ENCODE measurements around the gene ABCB8. TPM values are rescaled to one million over a fixed set of nuclear protein-coding genes. Genes with fewer than 3 reads are reported as not detected.
"Not testable (repeated sequence)": the region's sequence is repeated elsewhere in the genome, so short reads cannot be mapped to it uniquely, and the experiment has no call there.

The ABCB8 gene
- total RNA-seq, 5 donors from 2014 or later (not counting 1 experiment from before 2014, with no cell fraction given), result 72.4 to 83.0 (median 74.8) TPM

- H3K36me3 ChIP-seq (ENCODE audit: control insufficient read depth in 2 of 2, extremely low read depth in 1 of 2, insufficient read depth in 1 of 2, low read length in 1 of 2), result no peaks in the 10 kb centered on the region
- H3K4me1 Mint-ChIP-seq, result peaks cover 71 to 87% (median 71%) of the 10 kb centered on the region in 3 donors
- ATAC-seq (replicated peaks in 1 of 4) (peak; percentile 7 to 14 (median 10)), DNase-seq (peak in 17 of 35 experiments; percentile 23 to 59 (median 40))
- H3K4me3 ChIP-seq (ENCODE audit: control insufficient read depth in 1 of 2, extremely low read depth in 1 of 2, low read length in 1 of 2), result peak overlapping the region in 1 of 2 donors; percentile 29
- no peaks in the 10 kb centered on the region for H3K9me3 Mint-ChIP-seq
- peaks cover 0 to 3% of the 10 kb centered on the region in 2 experiments for H3K27me3 ChIP-seq (replicated peaks in 1 of 2; ENCODE audit: control insufficient read depth in 2 of 2, extremely low read depth in 1 of 2, insufficient read depth in 2 of 2, low read length in 1 of 2)
- WGBS (ENCODE audit: insufficient coverage), result 22% methylated on average over 13 of the region's 18 CpGs
- peak overlapping the region; percentile 85 for H3K27ac ChIP-seq (ENCODE audit: low read length)
- peak overlapping the region; percentile 13 to 76 (median 51) for H3K4me3 Mint-ChIP-seq
- H3K27ac Mint-ChIP-seq, result peak overlapping the region; percentile 88
- peaks cover 9% of the 10 kb centered on the region for H3K36me3 Mint-ChIP-seq
- CTCF ChIA-PET, result interaction anchor here (0.5 to 1.7 kb wide), 7 partner anchors 9 to 1164 kb away, joined by 3 to 6 read pairs (median 3); partner anchors contain the start of gene ABCB8 (in 1 of the 2)
- peaks cover 48 to 90% of the 10 kb centered on the region in 2 experiments for H3K4me1 ChIP-seq (ENCODE audit: control insufficient read depth in 1 of 2, extremely low read depth in 1 of 2, insufficient read depth in 2 of 2, low read length in 2 of 2)
- POLR2A ChIA-PET, result interaction anchor here in 1 of 2 donors (1.8 kb wide), 1 partner anchor 18 kb away, joined by 4 read pairs; the partner anchor contains the start of gene ABCB8
- H3K27me3 Mint-ChIP-seq, result peaks cover 0 to 2% of the 10 kb centered on the region in 2 donors
- H3K9me3 ChIP-seq, result no peaks in the 10 kb centered on the region
These were observed 17.7 kb upstream of the ABCB8 start for GRCh38 chr7:151010307-151011096.

DNA sequence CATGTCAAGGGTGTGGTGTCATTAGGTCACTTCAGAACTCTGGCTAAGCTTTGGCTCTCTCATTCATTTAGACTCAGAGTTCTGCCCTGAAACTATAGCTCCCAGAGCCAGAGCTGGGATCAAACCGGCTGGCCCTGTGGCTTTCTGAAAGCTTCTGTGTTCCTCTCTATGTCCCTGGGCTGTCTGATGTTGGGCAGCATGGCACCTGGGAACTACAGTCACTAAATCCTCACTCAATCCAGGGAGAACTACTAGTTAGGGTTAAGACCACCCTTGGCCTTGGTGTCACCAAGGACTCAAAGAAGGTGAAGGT, 17.2 kb upstream of the ABCB8 start:
- 43% methylated on average over 1 of the region's 1 CpG for WGBS (ENCODE audit: insufficient coverage)

GRCh38 chr7:151011616-151012015, 16.6 kb upstream of the ABCB8 start:
- H3K27ac ChIP-seq (ENCODE audit: low read length), result peak overlapping the region; percentile 95
- ATAC-seq (replicated peaks in 1 of 4); DNase-seq; H3K36me3 ChIP-seq (ENCODE audit: control insufficient read depth in 2 of 2, extremely low read depth in 1 of 2, insufficient read depth in 1 of 2, low read length in 1 of 2); H3K27me3 ChIP-seq (replicated peaks in 1 of 2; ENCODE audit: control insufficient read depth in 2 of 2, extremely low read depth in 1 of 2, insufficient read depth in 2 of 2, low read length in 1 of 2); H3K27me3 Mint-ChIP-seq; H3K9me3 Mint-ChIP-seq; H3K4me3 ChIP-seq (ENCODE audit: control insufficient read depth in 1 of 2, extremely low read depth in 1 of 2, low read length in 1 of 2); H3K36me3 Mint-ChIP-seq; H3K9me3 ChIP-seq: not testable (repeated sequence)
- peaks cover 76 to 90% (median 79%) of the 10 kb centered on the region in 3 donors for H3K4me1 Mint-ChIP-seq
- peak overlapping the region; percentile 91 to 95 for H3K27ac Mint-ChIP-seq
- POLR2A ChIA-PET, result interaction anchor here in 1 of 2 donors (1.8 kb wide), 1 partner anchor 17 kb away, joined by 4 read pairs; the partner anchor contains the start of gene ABCB8
- peak overlapping the region in 2 of 3 donors; percentile 60 to 84 for H3K4me3 Mint-ChIP-seq
- CTCF ChIA-PET, result interaction anchor here in 1 of 2 donors (1.7 kb wide), 1 partner anchor 49 kb away, joined by 6 read pairs; no protein-coding TSS in a partner anchor
- WGBS (ENCODE audit: insufficient coverage), result 98% methylated on average over 8 of the region's 12 CpGs
- peaks cover 51 to 98% of the 10 kb centered on the region in 2 experiments for H3K4me1 ChIP-seq (ENCODE audit: control insufficient read depth in 1 of 2, extremely low read depth in 1 of 2, insufficient read depth in 2 of 2, low read length in 2 of 2)

More for the DNA sequence above, 17.2 kb upstream of the ABCB8 start:
- Histone ChIP-seq H3K27ac (ENCODE audit: low read length) (peak overlapping the region; percentile 85), H3K9me3 (no peaks in the 10 kb centered on the region), H3K4me3 (ENCODE audit: control insufficient read depth in 1 of 2, extremely low read depth in 1 of 2, low read length in 1 of 2) (no peak overlapping the region), H3K27me3 (replicated peaks in 1 of 2; ENCODE audit: control insufficient read depth in 2 of 2, extremely low read depth in 1 of 2, insufficient read depth in 2 of 2, low read length in 1 of 2) (peaks cover 0 to 7% of the 10 kb centered on the region in 2 experiments), H3K4me1 (ENCODE audit: control insufficient read depth in 1 of 2, extremely low read depth in 1 of 2, insufficient read depth in 2 of 2, low read length in 2 of 2) (peaks cover 51 to 95% of the 10 kb centered on the region in 2 experiments), H3K36me3 (ENCODE audit: control insufficient read depth in 2 of 2, extremely low read depth in 1 of 2, insufficient read depth in 1 of 2, low read length in 1 of 2) (no peaks in the 10 kb centered on the region)
- DNase-seq (peak in 1 of 35 experiments; percentile 37), ATAC-seq (replicated peaks in 1 of 4) (no peak)
- no peaks in the 10 kb centered on the region for H3K9me3 Mint-ChIP-seq
- peak overlapping the region in 2 of 3 donors; percentile 51 to 76 for H3K4me3 Mint-ChIP-seq
- peaks cover 0 to 2% of the 10 kb centered on the region in 2 donors for H3K27me3 Mint-ChIP-seq
- POLR2A ChIA-PET, result interaction anchor here in 1 of 2 donors (1.8 kb wide), 1 partner anchor 17 kb away, joined by 4 read pairs; the partner anchor contains the start of gene ABCB8
- peaks cover 10% of the 10 kb centered on the region for H3K36me3 Mint-ChIP-seq
- peak overlapping the region; percentile 88 for H3K27ac Mint-ChIP-seq
- CTCF ChIA-PET, result interaction anchor here (0.5 to 1.7 kb wide), 6 partner anchors 8 to 1164 kb away, joined by 3 to 6 read pairs (median 4); partner anchors contain the start of gene ABCB8 (in 1 of the 2)
- H3K4me1 Mint-ChIP-seq, result peaks cover 75 to 88% (median 76%) of the 10 kb centered on the region in 3 donors

DNA sequence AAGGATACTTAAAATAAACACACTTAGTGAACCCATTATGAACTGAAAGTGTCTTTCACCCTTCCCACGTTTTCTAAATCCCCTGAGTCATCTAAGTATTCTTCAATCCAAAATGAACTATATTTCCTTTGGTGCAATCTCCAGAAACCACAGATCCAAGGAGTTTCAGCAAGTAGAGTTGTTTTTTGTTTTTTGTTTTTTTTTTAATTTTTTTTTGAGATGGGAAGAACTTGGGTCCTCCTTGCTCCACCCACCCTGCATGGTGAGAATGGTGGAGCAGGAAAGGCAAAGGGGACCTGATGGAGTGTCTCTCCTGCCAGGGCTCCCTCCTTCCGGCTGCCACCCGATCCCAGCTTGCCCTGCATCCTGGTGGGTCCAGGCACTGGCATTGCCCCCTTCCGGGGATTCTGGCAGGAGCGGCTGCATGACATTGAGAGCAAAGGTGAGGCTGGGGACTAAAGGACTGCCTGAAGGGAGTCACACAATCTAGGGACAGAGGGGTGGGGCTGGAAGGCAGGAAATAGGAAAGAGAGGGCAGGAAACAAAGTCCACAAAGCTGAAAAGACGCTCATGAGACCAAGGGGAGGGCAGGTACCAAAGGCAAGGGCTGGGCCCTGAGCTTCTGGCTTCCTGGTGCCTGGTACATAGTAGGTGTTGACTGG, 16.1 kb upstream of the ABCB8 start:
- H3K4me1 Mint-ChIP-seq, result peaks cover 76 to 92% (median 80%) of the 10 kb centered on the region in 3 donors
- DNase-seq, result no peak
- Histone ChIP-seq H3K27me3 (replicated peaks in 1 of 2; ENCODE audit: control insufficient read depth in 2 of 2, extremely low read depth in 1 of 2, insufficient read depth in 2 of 2, low read length in 1 of 2) (peaks cover 0 to 7% of the 10 kb centered on the region in 2 experiments), H3K36me3 (ENCODE audit: control insufficient read depth in 2 of 2, extremely low read depth in 1 of 2, insufficient read depth in 1 of 2, low read length in 1 of 2) (no peaks in the 10 kb centered on the region), H3K9me3 (no peaks in the 10 kb centered on the region), H3K4me1 (ENCODE audit: control insufficient read depth in 1 of 2, extremely low read depth in 1 of 2, insufficient read depth in 2 of 2, low read length in 2 of 2) (peaks cover 51 to 98% of the 10 kb centered on the region in 2 experiments), H3K4me3 (ENCODE audit: control insufficient read depth in 1 of 2, extremely low read depth in 1 of 2, low read length in 1 of 2) (no peak overlapping the region), H3K27ac (ENCODE audit: low read length) (peak overlapping the region; percentile 95)
- peak overlapping the region; percentile 58 to 84 (median 71) for H3K4me3 Mint-ChIP-seq
- ATAC-seq (replicated peaks in 1 of 4), result no peak
- CTCF ChIA-PET, result interaction anchor here (0.5 to 1.7 kb wide), 2 partner anchors 49 to 97 kb away, joined by 4 to 6 read pairs; no protein-coding TSS in a partner anchor
- H3K27me3 Mint-ChIP-seq, result peaks cover 0 to 2% of the 10 kb centered on the region in 2 donors
- H3K36me3 Mint-ChIP-seq, result peaks cover 10% of the 10 kb centered on the region
- H3K9me3 Mint-ChIP-seq, result no peaks in the 10 kb centered on the region
- H3K27ac Mint-ChIP-seq, result peak overlapping the region; percentile 91 to 95
- POLR2A ChIA-PET, result interaction anchor here in 1 of 2 donors (1.8 kb wide), 1 partner anchor 16 kb away, joined by 4 read pairs; the partner anchor contains the start of gene ABCB8
- 84% methylated on average over 5 of the region's 6 CpGs for WGBS (ENCODE audit: insufficient coverage)

- H3K4me1 ChIP-seq (ENCODE audit: control insufficient read depth in 1 of 2, extremely low read depth in 1 of 2, insufficient read depth in 2 of 2, low read length in 2 of 2), result peaks cover 50 to 98% of the 10 kb centered on the region in 2 experiments
- CTCF ChIA-PET, result interaction anchor here in 1 of 2 donors (1.1 kb wide), 1 partner anchor 15 kb away, joined by 19 read pairs; the partner anchor contains the start of gene ABCB8
- no peaks in the 10 kb centered on the region for H3K9me3 ChIP-seq
- H3K27me3 ChIP-seq (replicated peaks in 1 of 2; ENCODE audit: control insufficient read depth in 2 of 2, extremely low read depth in 1 of 2, insufficient read depth in 2 of 2, low read length in 1 of 2), result peaks cover 0 to 10% of the 10 kb centered on the region in 2 experiments
- Mint-ChIP-seq H3K9me3 (no peaks in the 10 kb centered on the region), H3K36me3 (peaks cover 10% of the 10 kb centered on the region), H3K27ac (peak overlapping the region; percentile 91 to 95), H3K4me3 (peak overlapping the region; percentile 58 to 84 (median 71)), H3K4me1 (peaks cover 76 to 92% (median 80%) of the 10 kb centered on the region in 3 donors), H3K27me3 (peaks cover 0 to 2% of the 10 kb centered on the region in 2 donors)
- DNase-seq, result peak in 1 of 35 experiments; percentile 54
- H3K36me3 ChIP-seq (ENCODE audit: control insufficient read depth in 2 of 2, extremely low read depth in 1 of 2, insufficient read depth in 1 of 2, low read length in 1 of 2), result no peaks in the 10 kb centered on the region
- peak overlapping the region; percentile 95 for H3K27ac ChIP-seq (ENCODE audit: low read length)
- POLR2A ChIA-PET, result interaction anchor here in 1 of 2 donors (1.1 kb wide), 1 partner anchor 15 kb away, joined by 11 read pairs; the partner anchor contains the start of gene ABCB8
- ATAC-seq (replicated peaks in 1 of 4), result no peak
- H3K4me3 ChIP-seq (ENCODE audit: control insufficient read depth in 1 of 2, extremely low read depth in 1 of 2, low read length in 1 of 2), result peak overlapping the region in 1 of 2 donors; percentile 30
- 73% methylated on average over 20 of the region's 23 CpGs for WGBS (ENCODE audit: insufficient coverage)
These were observed 15.3 kb upstream of the ABCB8 start for GRCh38 chr7:151012911-151013347.
